ENCODE results near the gene SRP19.

The SRP19 gene

DNA sequence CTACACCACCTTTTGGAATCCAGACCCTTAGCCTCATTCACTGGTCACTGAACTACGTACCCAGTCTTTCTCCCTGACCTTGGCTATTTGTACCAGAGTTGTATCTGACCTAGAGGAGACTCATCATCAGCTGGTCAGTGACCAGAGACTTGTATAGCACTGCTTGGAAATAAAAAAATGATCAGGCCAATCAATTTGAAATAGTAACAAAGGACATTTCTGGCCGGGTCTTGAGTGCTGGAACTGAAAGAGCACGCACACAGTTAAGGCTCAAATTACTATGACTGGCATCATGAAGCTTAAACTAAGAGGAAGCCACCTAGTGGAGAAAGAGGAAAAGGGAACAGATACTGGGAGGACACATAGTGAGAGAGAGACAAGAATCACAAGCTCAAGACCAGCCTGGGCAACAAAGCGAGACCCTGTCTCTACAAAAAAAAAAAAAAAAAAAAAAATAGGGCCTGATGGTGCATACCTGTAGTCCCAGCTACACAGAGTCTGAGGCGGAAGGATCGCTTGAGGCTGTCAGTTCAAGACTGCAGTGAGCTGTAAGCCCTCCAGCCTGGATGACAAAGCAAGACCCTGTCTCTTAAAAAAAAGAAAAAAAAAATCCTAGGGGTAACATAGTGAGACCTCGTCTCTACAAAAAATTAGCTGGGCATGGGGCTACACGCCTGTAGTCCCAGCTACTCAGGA is 12.8 kb upstream of the SRP19 start:
- Histone ChIP-seq H2BK15ac (ENCODE audit: low read length) (no peak overlapping the region), H2BK120ac (ENCODE audit: low read depth, low read length) (no peak overlapping the region), H3K27me3 (ENCODE audit: control insufficient read depth in 3 of 3, insufficient read depth in 3 of 3, low read depth in 1 of 3, low read length in 3 of 3) (no peaks in the 10 kb centered on the region), H3K4me1 (ENCODE audit: control insufficient read depth in 2 of 2, insufficient read depth in 1 of 2, low read depth in 1 of 2, low read length in 2 of 2) (peaks cover 0 to 2% of the 10 kb centered on the region in 2 donors), H3K23ac (ENCODE audit: low read depth, low read length, poor library complexity) (no peak overlapping the region), H3K4me2 (ENCODE audit: insufficient read depth, low read length, poor library complexity, severe bottlenecking) (no peak overlapping the region), H2BK5ac (ENCODE audit: low read length) (no peak overlapping the region), H2AK5ac (ENCODE audit: low read depth, low read length) (no peak overlapping the region), H4K8ac (ENCODE audit: low read depth, low read length) (no peak overlapping the region), H2BK12ac (ENCODE audit: low read length) (no peak overlapping the region), H3K14ac (ENCODE audit: low read length) (no peak overlapping the region), H4K91ac (ENCODE audit: low read depth, low read length, poor library complexity) (no peak overlapping the region), H3K18ac (ENCODE audit: low read length) (no peak overlapping the region), H3K79me1 (ENCODE audit: low read depth, low read length) (no peaks in the 10 kb centered on the region), H3K4ac (ENCODE audit: low read length) (no peak overlapping the region), H2AFZ (ENCODE audit: low read length) (peak overlapping the region; percentile 47), H3K36me3 (replicated peaks in 1 of 2; ENCODE audit: control insufficient read depth in 2 of 2, insufficient read depth in 2 of 2, low read length in 2 of 2) (no peaks in the 10 kb centered on the region), H3K9me3 (replicated peaks in 1 of 2; ENCODE audit: control insufficient read depth in 2 of 2, insufficient read depth in 1 of 2, low read depth in 1 of 2, low read length in 2 of 2) (no peaks in the 10 kb centered on the region), H3K4me3 (ENCODE audit: low read length in 2 of 2) (no peak overlapping the region), H3K27ac (replicated peaks; ENCODE audit: low read length) (no peak overlapping the region), H3K9ac (ENCODE audit: low read depth, low read length, poor library complexity) (no peak overlapping the region)
- WGBS, 2 donors (ENCODE audit: extremely low coverage in 2 of 2, insufficient read length in 2 of 2, insufficient replicate concordance in 1 of 2), result no CpG with 5 or more reads among the region's 8 CpGs
- DNase-seq (ENCODE audit: low spot score), result peak; percentile 54

DNA sequence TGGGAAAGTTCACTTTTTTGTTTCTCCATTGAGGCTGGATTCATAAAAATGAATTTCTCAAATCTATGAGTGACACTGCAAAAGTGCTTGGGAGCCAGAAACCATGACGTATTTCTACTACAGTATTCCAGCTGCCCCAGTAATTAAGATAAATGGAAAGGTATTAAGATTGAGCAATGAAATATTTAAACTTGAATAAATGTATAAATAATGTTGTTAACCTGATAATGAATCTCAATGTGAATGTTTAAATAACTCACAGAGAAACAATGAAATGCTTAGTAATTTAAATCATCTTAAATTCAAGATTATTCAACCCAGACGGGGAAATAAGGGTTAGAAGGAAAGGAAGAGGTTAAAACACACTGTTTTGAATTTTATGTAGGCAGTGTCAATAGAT is 11.2 kb upstream of the SRP19 start:
- no peak overlapping the region for H3K4me2 ChIP-seq (ENCODE audit: insufficient read depth, low read length, poor library complexity, severe bottlenecking)
- DNase-seq (ENCODE audit: low spot score), result no peak
- no peak overlapping the region for H3K9ac ChIP-seq (ENCODE audit: low read depth, low read length, poor library complexity)
- H3K14ac ChIP-seq (ENCODE audit: low read length), result no peak overlapping the region
- H4K8ac ChIP-seq (ENCODE audit: low read depth, low read length), result no peak overlapping the region
- H3K23ac ChIP-seq (ENCODE audit: low read depth, low read length, poor library complexity), result no peak overlapping the region
- no peak overlapping the region for H2BK5ac ChIP-seq (ENCODE audit: low read length)
- no peak overlapping the region for H2AK5ac ChIP-seq (ENCODE audit: low read depth, low read length)
- H3K4ac ChIP-seq (ENCODE audit: low read length), result no peak overlapping the region
- no peak overlapping the region for H3K27ac ChIP-seq (replicated peaks; ENCODE audit: low read length)
- H2BK15ac ChIP-seq (ENCODE audit: low read length), result no peak overlapping the region
- WGBS, 2 donors (ENCODE audit: extremely low coverage in 2 of 2, insufficient read length in 2 of 2, insufficient replicate concordance in 1 of 2), result no CpG with 5 or more reads among the region's 2 CpGs
- no peak overlapping the region for H4K91ac ChIP-seq (ENCODE audit: low read depth, low read length, poor library complexity)
- no peaks in the 10 kb centered on the region for H3K79me1 ChIP-seq (ENCODE audit: low read depth, low read length)
- H2BK120ac ChIP-seq (ENCODE audit: low read depth, low read length), result no peak overlapping the region
- H3K9me3 ChIP-seq (replicated peaks in 1 of 2; ENCODE audit: control insufficient read depth in 2 of 2, insufficient read depth in 1 of 2, low read depth in 1 of 2, low read length in 2 of 2), result no peaks in the 10 kb centered on the region
- no peak overlapping the region for H2AFZ ChIP-seq (ENCODE audit: low read length)
- no peak overlapping the region for H3K18ac ChIP-seq (ENCODE audit: low read length)
- H2BK12ac ChIP-seq (ENCODE audit: low read length), result no peak overlapping the region
- H3K4me3 ChIP-seq (ENCODE audit: low read length in 2 of 2), result no peak overlapping the region
- peaks cover 0 to 3% (median 0%) of the 10 kb centered on the region in 3 experiments for H3K27me3 ChIP-seq (ENCODE audit: control insufficient read depth in 3 of 3, insufficient read depth in 3 of 3, low read depth in 1 of 3, low read length in 3 of 3)
- peaks cover 0 to 2% of the 10 kb centered on the region in 2 donors for H3K4me1 ChIP-seq (ENCODE audit: control insufficient read depth in 2 of 2, insufficient read depth in 1 of 2, low read depth in 1 of 2, low read length in 2 of 2)
- no peaks in the 10 kb centered on the region for H3K36me3 ChIP-seq (replicated peaks in 1 of 2; ENCODE audit: control insufficient read depth in 2 of 2, insufficient read depth in 2 of 2, low read length in 2 of 2)

DNA sequence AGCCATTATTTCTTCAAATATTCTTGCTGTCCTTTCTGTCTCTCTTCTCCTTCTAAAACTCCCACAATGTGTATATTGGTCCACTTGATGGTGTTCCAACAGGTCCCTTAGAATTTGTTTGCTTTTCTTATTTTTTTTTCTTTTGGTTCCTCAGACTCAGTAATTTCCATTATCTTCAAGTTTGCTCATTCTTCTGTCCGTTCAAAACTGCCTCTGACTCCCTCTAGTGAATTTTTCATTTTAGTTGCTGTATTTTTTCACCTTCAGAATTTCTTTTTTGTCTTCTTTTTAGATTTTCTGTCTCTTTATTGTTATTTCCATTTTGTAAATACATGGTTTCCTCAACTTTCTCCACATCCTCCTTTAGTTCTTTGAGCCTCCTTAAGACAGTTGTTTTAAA is 6.4 kb upstream of the SRP19 start:
- H2AFZ ChIP-seq (ENCODE audit: low read length), result no peak overlapping the region
- H3K27ac ChIP-seq (replicated peaks; ENCODE audit: low read length), result no peak overlapping the region
- no peak overlapping the region for H2AK5ac ChIP-seq (ENCODE audit: low read depth, low read length)
- no peak overlapping the region for H2BK15ac ChIP-seq (ENCODE audit: low read length)
- no peaks in the 10 kb centered on the region for H3K4me1 ChIP-seq (ENCODE audit: control insufficient read depth in 2 of 2, insufficient read depth in 1 of 2, low read depth in 1 of 2, low read length in 2 of 2)
- DNase-seq (ENCODE audit: low spot score), result no peak
- H3K79me1 ChIP-seq (ENCODE audit: low read depth, low read length), result no peaks in the 10 kb centered on the region
- WGBS, 2 donors (ENCODE audit: extremely low coverage in 2 of 2, insufficient read length in 2 of 2, insufficient replicate concordance in 1 of 2), result no CpG with 5 or more reads among the region's 1 CpG
- no peak overlapping the region for H3K18ac ChIP-seq (ENCODE audit: low read length)
- H2BK12ac ChIP-seq (ENCODE audit: low read length), result no peak overlapping the region
- H3K4me2 ChIP-seq (ENCODE audit: insufficient read depth, low read length, poor library complexity, severe bottlenecking), result no peak overlapping the region
- no peak overlapping the region for H3K4ac ChIP-seq (ENCODE audit: low read length)
- H4K8ac ChIP-seq (ENCODE audit: low read depth, low read length), result no peak overlapping the region
- H3K14ac ChIP-seq (ENCODE audit: low read length), result no peak overlapping the region
- H3K23ac ChIP-seq (ENCODE audit: low read depth, low read length, poor library complexity), result no peak overlapping the region
- H3K36me3 ChIP-seq (replicated peaks in 1 of 2; ENCODE audit: control insufficient read depth in 2 of 2, insufficient read depth in 2 of 2, low read length in 2 of 2), result no peaks in the 10 kb centered on the region
- H3K9ac ChIP-seq (ENCODE audit: low read depth, low read length, poor library complexity), result no peak overlapping the region
- H4K91ac ChIP-seq (ENCODE audit: low read depth, low read length, poor library complexity), result no peak overlapping the region
- no peak overlapping the region for H3K4me3 ChIP-seq (ENCODE audit: low read length in 2 of 2)
- no peak overlapping the region for H2BK120ac ChIP-seq (ENCODE audit: low read depth, low read length)
- no peaks in the 10 kb centered on the region for H3K9me3 ChIP-seq (replicated peaks in 1 of 2; ENCODE audit: control insufficient read depth in 2 of 2, insufficient read depth in 1 of 2, low read depth in 1 of 2, low read length in 2 of 2)
- no peak overlapping the region for H2BK5ac ChIP-seq (ENCODE audit: low read length)
- H3K27me3 ChIP-seq (ENCODE audit: control insufficient read depth in 3 of 3, insufficient read depth in 3 of 3, low read depth in 1 of 3, low read length in 3 of 3), result peaks cover 0 to 3% (median 0%) of the 10 kb centered on the region in 3 experiments

DNA sequence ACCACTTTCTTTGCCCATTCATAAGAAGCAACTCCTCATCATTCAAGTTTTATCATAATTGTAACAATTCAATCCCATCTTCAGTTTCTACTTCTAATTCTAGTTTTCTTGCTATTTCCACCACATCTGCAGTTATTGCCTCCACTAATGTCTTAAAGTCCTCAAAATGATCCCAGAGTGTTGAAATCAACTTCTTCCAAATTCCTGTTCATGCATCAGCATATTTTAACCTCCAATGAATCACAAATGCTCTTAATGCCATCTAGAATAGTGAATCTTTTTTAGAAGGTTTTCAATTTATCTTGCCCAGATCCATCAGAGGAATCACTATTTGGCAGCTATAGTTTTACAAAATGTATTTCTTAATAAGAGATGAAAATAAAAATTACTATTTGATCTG is 3.2 kb upstream of the SRP19 start:
- Histone ChIP-seq H3K27ac (replicated peaks; ENCODE audit: low read length) (no peak overlapping the region), H3K27me3 (ENCODE audit: control insufficient read depth in 3 of 3, insufficient read depth in 3 of 3, low read depth in 1 of 3, low read length in 3 of 3) (peaks cover 0 to 3% (median 0%) of the 10 kb centered on the region in 3 experiments), H3K4me3 (ENCODE audit: low read length in 2 of 2) (no peak overlapping the region), H3K9me3 (replicated peaks in 1 of 2; ENCODE audit: control insufficient read depth in 2 of 2, insufficient read depth in 1 of 2, low read depth in 1 of 2, low read length in 2 of 2) (no peaks in the 10 kb centered on the region), H3K36me3 (replicated peaks in 1 of 2; ENCODE audit: control insufficient read depth in 2 of 2, insufficient read depth in 2 of 2, low read length in 2 of 2) (peaks cover 0 to 6% of the 10 kb centered on the region in 2 donors), H3K4me2 (ENCODE audit: insufficient read depth, low read length, poor library complexity, severe bottlenecking) (no peak overlapping the region), H4K8ac (ENCODE audit: low read depth, low read length) (no peak overlapping the region), H2BK12ac (ENCODE audit: low read length) (no peak overlapping the region), H3K23ac (ENCODE audit: low read depth, low read length, poor library complexity) (no peak overlapping the region), H2BK5ac (ENCODE audit: low read length) (no peak overlapping the region), H3K9ac (ENCODE audit: low read depth, low read length, poor library complexity) (no peak overlapping the region), H2AFZ (ENCODE audit: low read length) (no peak overlapping the region), H3K14ac (ENCODE audit: low read length) (no peak overlapping the region), H2AK5ac (ENCODE audit: low read depth, low read length) (no peak overlapping the region), H3K79me1 (ENCODE audit: low read depth, low read length) (no peaks in the 10 kb centered on the region), H3K18ac (ENCODE audit: low read length) (no peak overlapping the region), H2BK15ac (ENCODE audit: low read length) (no peak overlapping the region), H3K4ac (ENCODE audit: low read length) (no peak overlapping the region), H2BK120ac (ENCODE audit: low read depth, low read length) (no peak overlapping the region), H3K4me1 (ENCODE audit: control insufficient read depth in 2 of 2, insufficient read depth in 1 of 2, low read depth in 1 of 2, low read length in 2 of 2) (peaks cover 3 to 11% of the 10 kb centered on the region in 2 donors), H4K91ac (ENCODE audit: low read depth, low read length, poor library complexity) (no peak overlapping the region)
- no peak for DNase-seq (ENCODE audit: low spot score)
